Hematopoietic multipotent progenitor cell treated with erythropoietin and hydrocortisone succinate and interleukin-3 and kit ligand, for 17 days (in vitro differentiated cells): Measurements from ENCODE around the gene SUGT1.
"Not testable (repeated sequence)": the region's sequence is repeated elsewhere in the genome, so short reads cannot be mapped to it uniquely, and the experiment has no call there.

Experiments used
- DNase-seq: peaks from one replicate; pipeline ENCODE4 v3.0.0-alpha.2; 2015; ENCODE audit warnings: low spot score

The SUGT1 gene

GRCh38 chr13:52669677-52670076 is 17.0 kb downstream of the SUGT1 start:
- DNase-seq, result no peak

GRCh38 chr13:52670726-52671125 is 18.1 kb downstream of the SUGT1 start:
- no peak for DNase-seq

DNA sequence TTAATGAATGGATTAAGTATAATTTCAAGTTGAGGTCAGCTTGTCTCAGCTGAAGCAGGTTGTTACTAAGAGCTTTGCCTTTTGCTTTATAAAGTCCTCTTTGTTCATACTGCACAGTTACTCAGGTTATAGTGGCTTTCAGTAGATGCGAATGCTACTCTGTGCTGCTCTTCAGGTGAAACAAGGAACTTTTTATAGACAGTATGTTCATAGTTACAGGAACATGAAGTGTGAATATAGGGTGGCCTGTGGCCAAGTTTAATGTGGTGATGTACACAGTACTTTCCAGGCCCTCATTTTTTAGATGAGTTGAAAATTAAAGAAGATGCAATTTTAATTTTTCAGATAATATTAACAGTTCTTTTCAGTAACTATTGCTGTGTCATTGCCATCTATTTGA is 20.8 kb downstream of the SUGT1 start:
- no peak for DNase-seq

DNA sequence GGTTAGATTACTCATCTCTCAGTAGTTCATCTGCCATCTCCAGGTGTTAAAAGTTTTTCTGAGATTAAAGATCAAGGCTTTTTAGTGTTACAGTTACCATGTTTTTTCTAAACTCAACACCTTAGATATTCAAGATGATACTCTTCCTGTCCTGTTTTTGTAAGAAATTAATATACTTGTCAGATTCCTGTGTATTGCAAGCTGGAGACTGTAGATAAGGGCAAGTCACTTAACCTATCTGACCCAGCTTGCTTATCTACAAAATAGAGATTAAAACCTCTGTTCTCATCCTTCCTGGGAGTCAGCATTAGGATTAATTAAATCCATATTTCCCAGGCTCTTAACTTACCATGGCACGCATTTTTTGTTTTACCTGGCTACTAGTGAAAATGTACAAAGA is 25.2 kb downstream of the SUGT1 start:
- no peak for DNase-seq

DNA sequence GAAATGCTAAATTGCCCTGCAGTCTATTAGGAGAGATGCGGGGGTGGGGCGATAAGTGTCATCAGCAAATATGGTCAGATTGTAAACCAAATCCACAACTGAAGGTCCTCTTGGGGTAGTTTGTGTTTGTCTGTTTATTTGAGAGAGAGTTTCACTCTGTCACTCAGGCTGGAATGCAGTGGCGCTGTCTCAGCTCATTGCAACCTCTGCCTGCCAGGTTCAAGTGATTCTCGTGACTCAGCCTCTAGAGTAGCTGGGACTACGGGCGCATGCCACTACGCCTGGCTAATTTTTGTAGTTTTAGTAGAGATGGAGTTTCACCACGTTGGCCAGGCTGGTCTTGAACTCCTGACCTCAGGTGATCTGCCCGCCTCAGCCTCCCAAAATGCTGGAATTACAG is 33.2 kb downstream of the SUGT1 start:
- DNase-seq, result not testable (repeated sequence)

DNA sequence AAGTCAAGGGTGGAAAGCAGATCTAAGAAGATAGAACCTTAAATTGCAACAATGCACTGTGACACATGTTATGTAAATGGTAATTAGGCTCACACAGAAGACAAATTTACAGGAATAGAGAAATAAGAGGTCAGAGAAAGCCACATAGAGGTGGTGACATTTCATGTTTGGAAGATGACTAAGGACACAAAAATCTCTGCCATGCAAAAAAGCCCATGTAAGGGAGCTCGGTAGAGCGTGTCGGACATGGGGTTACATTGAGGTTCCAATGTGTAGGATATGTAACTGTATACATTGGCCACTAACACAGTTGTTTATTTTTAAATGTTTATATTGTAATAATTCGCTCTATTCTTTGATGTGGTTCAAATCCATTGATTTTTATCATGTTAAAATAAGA is 33.7 kb downstream of the SUGT1 start:
- no peak for DNase-seq

- DNase-seq, result no peak
These were observed 43.2 kb downstream of the SUGT1 start for GRCh38 chr13:52695856-52696255.

DNA sequence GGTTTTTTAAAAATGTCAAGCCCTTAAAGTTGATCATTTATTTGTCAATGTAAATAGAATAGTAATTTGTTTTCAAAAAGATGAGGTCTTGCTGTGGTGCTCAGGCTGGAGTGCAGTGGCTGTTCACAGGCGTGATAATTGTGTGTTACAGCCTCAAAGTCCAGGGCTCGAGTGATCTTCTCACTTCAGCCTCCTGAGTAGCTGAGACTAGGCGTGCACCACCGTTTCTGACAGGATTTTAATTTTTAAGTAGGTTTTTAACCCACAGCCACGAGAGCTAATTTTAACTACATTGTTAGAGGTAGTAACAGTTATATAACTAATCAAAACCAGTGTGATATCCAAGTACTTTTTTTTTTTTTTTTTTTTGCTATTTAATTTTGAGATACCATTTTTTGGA is 43.9 kb downstream of the SUGT1 start:
- DNase-seq, result no peak

GRCh38 chr13:52701728-52702465 is 49.3 kb downstream of the SUGT1 start:
- no peak for DNase-seq

DNA sequence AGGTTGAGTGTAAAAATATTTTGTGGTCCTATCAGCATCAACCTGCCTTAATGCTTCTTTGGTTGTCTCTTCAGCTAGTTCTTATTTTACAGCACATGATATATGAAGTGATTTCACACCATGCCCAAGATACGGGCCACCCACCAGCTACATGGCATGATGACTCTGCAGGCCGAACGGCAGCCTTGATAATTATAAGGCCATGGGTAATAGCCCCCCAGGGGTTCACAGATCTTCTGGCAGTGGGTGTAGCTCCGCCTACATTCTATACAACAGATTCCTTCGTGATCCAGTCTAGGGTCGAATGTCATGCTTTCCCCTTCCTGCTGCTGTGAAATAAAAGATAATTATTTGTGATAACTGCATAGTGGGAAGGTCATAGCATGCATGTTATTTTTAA is 50.8 kb downstream of the SUGT1 start:
- no peak for DNase-seq

- DNase-seq, result no peak
These were observed 53.4 kb downstream of the SUGT1 start for GRCh38 chr13:52706081-52706480.

- DNase-seq, result no peak
These were observed 54.7 kb downstream of the SUGT1 start for GRCh38 chr13:52707375-52707774.

- DNase-seq, result not testable (repeated sequence)
These were observed 55.6 kb downstream of the SUGT1 start for GRCh38 chr13:52708266-52708665.

DNA sequence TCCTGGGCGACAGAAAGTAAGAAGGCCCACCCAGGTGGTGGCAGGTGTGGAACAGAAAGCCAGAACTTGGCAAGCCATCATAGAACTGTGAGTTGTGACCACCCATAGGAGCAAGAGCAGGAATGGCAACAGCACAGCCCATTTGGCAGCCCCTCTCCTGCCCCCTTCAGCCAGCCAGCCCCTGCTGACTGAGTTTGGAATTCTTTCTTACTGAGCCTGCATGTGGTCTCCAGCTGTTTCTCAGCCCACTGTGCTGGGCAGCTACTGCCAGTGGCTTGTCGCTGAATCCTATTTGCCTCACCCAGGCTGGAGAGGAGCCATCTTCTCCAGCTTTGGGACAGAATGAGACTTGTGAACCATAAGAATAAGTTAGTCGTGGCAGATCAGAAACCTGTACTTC is 58.6 kb downstream of the SUGT1 start:
- no peak for DNase-seq

GRCh38 chr13:52712385-52712784 is 59.7 kb downstream of the SUGT1 start:
- no peak for DNase-seq

DNA sequence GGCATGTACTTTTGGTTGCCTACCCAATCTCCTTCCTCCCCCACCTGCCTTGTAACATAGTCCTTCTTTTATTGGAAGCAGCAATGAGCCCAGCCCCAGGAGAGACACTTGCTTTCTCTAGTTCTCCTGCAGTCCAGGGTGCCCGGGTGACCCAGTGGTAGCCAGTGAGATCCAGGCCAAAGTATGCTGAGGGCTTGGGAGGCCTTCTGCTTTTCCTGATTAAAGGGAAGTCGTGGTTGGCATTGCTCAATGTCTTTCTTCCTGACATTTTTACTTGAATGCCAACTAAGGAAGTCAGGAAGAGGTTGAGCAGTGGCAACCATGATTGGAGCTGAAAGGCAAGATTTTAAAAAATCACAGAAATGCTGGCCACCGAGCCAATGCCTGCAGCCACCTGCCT is 61.3 kb downstream of the SUGT1 start:
- no peak for DNase-seq

- DNase-seq, result not testable (repeated sequence)
These were observed 68.3 kb downstream of the SUGT1 start for GRCh38 chr13:52720904-52721303.

DNA sequence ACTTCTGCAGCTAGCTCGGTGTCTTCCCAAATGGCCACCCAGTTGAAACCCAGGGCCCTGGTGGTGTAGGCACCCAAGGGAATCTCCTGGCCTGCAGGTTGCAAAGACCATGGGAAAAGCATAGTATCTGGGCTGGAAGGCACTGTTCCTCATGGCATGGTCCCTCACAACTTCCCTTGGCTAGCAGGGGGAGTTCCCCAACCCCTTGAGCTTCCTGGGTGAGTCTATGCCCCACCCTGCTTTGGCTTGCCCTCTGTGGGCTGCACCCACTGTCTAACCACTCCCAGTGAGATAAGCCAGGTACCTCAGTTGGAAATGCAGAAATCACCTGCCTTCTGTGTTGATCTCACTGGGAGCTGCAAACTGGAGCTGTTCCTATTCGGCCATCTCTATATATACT is 68.7 kb downstream of the SUGT1 start:
- not testable (repeated sequence) for DNase-seq

- no peak for DNase-seq
These were observed 70.5 kb downstream of the SUGT1 start for GRCh38 chr13:52723181-52723580.

- DNase-seq, result no peak
These were observed 72.7 kb downstream of the SUGT1 start for GRCh38 chr13:52725302-52725701.

DNA sequence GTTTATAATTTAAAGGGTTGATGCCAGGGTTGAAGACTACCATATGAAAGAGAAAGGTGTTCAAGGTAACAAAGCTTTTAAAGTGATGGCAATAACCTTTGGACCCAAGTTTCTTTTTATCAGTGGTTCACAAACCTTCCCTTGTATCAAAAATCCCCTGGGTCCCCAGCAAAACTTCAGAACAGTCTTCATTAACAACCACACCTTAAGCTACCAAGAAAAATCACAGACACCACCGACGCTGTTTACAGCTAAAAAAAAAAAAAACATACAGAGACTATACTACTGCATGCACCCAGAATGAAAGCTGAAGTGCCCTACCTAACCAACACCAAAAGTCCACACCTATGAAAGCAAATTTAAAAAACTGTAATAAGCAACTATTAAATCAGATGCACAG is 73.6 kb downstream of the SUGT1 start:
- no peak for DNase-seq

DNA sequence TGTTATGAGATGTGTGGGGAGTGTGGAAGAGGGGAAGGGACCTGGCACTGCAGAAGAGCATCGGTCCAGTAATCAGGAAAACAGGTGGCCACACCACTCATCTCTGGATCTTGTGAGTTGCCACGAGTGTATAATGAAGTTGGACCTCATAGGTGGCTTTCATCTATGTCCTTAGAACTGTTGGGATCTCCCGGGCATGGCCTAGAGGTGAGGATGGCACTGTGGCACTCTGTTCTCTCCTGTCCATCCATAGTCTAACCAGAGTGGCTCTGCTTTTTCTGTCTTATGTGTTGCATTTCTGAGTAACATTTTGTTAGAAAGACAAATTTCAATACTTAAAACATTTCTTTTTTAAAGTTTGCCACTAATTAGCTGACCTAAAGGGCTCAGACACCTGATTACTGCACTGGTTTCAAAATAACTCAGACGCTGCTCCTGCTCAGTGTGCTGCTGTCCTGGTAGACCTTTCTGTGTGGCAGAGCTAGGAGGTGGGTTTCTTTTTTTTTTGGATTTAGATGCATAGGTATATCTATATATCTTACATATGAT is 81.5 kb downstream of the SUGT1 start:
- no peak for DNase-seq

DNA sequence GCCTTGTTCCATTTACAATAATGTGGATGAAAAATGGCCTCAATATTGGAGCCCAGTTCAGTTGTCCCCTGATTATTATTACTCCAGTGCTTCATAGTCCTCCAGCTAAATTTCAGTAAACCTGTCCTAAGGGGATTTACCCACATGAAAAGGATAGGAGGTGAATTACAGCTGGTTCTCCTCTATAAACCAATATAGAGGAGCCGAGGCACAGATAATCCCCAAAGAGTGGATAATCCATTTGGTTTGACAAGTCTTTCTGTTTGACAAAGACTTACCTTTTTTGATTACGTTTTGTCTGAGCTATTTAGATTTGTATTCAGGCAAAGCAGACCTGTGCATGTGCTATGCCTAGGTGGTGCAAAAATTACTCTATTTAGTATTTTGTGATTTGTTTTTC is 84.3 kb downstream of the SUGT1 start:
- DNase-seq, result no peak

DNA sequence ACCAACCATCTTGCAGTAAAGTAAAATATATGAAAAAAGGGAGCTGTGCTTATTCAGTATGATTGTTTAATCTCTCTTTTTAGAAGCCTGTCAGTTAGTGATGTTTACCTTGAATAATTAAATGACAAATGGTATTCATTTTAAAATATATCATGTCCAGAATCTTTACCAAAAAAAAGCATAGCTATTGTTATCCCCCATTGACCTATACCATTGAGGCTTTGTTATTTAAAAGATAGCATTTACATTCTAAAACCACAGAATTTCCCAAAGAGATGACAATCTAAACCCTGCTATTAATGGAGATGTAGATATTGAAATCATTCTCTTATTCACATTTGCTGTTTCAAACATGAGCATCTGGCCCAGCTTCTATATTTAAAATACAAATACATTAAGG is 84.8 kb downstream of the SUGT1 start:
- no peak for DNase-seq
